Panc1 (cell line): ENCODE data around the gene SEL1L2.

Experiments used
- CTCF ChIP-seq: fragments of 450-650 bp; IDR thresholded peaks from 2 replicates; pipeline ENCODE4 v1.5.1; 2017; ENCODE audit warnings: mild to moderate bottlenecking
- POLR2AphosphoS5 ChIP-seq: IDR thresholded peaks from 2 replicates; pipeline ENCODE4 v1.6.1; 2012; ENCODE audit warnings: mild to moderate bottlenecking, low read depth, low read length, moderate library complexity
- REST ChIP-seq, 2 experiments: IDR thresholded peaks; 2 replicates each; pipeline ENCODE4 v1.6.1; 2011 to 2012; ENCODE audit warnings: low read depth in 2 of 2, control low read depth in 1 of 2, low read length in 1 of 2, mild to moderate bottlenecking in 1 of 2, moderate library complexity in 1 of 2; ENCODE audit not compliant: insufficient read depth in 1 of 2
- SIN3A ChIP-seq: IDR thresholded peaks from 2 replicates; pipeline ENCODE4 v1.6.1; 2012; ENCODE audit warnings: low read depth, mild to moderate bottlenecking, low read length, moderate library complexity, borderline replicate concordance; ENCODE audit not compliant: insufficient read depth

GRCh38 chr20:13821876-13822275, 168.5 kb downstream of the SEL1L2 start:
- no peak for TF ChIP-seq CTCF
- no peak for TF ChIP-seq REST (IDR thresholded peaks at IDR 0.05; ENCODE audit: insufficient read depth in 1 of 2, low read depth in 2 of 2, low read length in 1 of 2)
- no peak for TF ChIP-seq SIN3A
- no peak for TF ChIP-seq POLR2AphosphoS5
